Renal cortical epithelial cell (primary cell): ENCODE data around the gene SLC35F6. TPM values are rescaled to one million over a fixed set of nuclear protein-coding genes. Genes with fewer than 3 reads are reported as not detected.
"Not testable (repeated sequence)": the region's sequence is repeated elsewhere in the genome, so short reads cannot be mapped to it uniquely, and the experiment has no call there.

Source experiments
- DNase-seq: peaks from one replicate; pipeline ENCODE4 v3.0.0-alpha.2; 2011; ENCODE audit warnings: low read depth
- total RNA-seq: library from RNA; depleted of rRNA; stranded (reverse); fragments of >200 nt; gene quantifications from 2 replicates; pipeline ENCODE4 v1.2.3, GENCODE V29; 2014

The SLC35F6 gene
- total RNA-seq, 1 donor from 2014 or later = 62.2 TPM

- DNase-seq = no peak
Observed at GRCh38 chr2:26784570-26785234, 20.6 kb downstream of the SLC35F6 start.

DNA sequence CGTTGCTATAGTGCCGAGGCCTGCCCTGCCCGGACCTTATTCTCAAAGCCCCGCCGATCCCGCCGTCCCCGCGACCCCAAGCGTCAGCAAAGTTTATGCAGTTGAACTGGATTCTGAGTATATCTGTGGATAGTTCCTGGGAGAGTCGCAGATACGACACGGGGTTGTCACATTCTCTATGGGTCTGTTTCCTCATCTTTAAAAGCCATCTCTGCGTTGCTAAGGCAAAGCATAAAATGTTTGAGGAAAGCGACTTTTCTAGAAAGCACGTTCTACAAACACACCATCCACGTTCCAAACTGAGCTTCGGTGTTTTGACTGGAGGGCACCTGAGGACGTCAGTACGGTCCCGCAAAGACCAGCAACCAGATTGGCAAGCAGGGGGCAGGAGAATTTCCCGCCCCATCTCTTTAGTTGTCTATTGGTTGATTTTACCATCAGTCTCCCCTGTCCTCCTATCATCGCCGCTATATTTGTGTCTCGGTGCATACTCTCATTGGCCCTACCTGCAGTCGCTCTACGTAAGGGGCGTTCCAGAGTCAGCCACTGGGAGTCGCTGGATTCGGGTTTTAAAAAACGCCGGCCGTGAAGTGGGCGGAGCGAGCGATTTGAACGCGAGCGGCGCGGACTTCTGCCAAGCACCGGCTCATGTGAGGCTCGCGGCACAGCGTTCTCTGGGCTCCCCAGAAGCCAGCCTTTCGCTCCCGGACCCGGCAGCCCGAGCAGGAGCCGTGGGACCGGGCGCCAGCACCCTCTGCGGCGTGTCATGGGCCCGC, 21.5 kb downstream of the SLC35F6 start, which contains the start of gene CENPA:
Gene CENPA (plus strand): TSS at position 626 of the 776 bp plus-strand sequence. CDS start 141 bp downstream, at position 767.
- DNase-seq = peak; percentile 99

GRCh38 chr2:26786207-26787028, 22.3 kb downstream of the SLC35F6 start:
- no peak for DNase-seq

DNA sequence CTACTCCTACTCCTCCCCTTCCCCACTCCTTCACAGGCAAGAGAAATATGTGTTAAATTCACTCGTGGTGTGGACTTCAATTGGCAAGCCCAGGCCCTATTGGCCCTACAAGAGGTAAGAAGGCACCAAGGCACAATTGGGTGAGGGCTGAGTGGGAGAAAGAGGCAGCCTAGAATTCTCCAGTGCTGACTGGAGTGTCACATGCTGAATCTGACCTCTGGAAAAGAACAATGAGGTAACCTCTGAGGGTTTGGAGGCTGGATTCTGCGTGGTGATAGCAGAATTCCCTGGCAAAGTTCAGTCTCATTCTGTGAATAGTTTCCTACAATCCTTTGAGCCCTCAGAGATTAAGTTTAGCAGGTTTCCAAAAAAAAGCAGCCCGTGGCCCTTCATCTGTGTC, 28.6 kb downstream of the SLC35F6 start:
- DNase-seq = peak; percentile 65

DNA sequence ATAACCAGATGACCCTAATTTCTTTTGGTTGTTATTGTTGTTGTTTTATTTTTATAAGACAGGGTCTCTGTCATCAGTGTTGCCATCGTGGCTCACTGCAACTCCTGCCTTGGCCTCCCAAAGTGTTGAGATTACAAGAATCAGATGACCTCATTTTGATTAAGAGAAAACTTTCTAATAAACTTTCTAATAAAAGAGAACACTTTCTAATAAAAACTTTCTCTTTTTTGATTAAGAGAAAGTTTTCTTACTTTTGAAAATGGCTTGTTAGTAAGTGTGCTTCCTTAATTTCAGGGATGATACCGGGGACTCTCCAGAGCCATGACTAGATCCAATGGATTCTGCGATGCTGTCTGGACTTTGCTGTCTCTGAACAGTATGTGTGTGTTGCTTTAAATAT, 29.4 kb downstream of the SLC35F6 start:
- no peak for DNase-seq

DNA sequence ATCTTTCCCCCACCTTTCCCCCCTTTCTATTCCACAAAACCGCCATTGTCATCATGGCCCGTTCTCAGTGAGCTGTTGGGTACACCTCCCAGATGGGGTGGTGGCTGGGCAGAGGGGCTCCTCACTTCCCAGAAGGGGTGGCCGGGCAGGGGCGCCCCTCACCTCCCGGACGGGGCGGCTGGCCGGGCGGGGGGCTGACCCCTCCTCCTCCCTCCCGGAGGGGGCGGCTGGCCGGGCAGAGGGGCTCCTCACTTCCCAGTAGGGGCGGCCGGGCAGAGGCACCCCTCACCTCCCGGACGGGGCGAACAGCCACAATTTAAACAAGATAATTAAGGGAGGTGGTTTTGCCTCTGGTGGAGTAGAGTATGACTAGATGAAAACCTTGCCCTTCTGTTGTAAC, 31.1 kb downstream of the SLC35F6 start:
- not testable (repeated sequence) for DNase-seq

DNA sequence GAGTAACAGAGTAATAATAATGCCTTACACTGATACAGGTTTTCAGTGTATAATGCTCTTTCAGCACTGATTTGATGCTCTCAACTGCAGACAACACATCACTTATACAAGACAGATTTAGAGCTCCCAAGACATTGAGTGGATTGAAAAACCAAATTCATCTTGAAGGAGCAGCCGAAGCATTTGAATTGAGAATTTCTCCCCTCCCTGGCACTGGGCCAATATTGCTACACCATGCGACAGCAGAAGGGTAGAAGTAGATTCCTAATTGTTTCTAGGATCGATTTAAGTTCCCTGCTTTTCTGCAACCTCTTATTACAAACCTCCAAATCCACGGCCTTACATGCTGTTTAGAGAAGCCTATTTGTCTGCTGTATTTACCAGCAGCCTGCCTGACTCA, 37.2 kb downstream of the SLC35F6 start:
- DNase-seq = no peak

DNA sequence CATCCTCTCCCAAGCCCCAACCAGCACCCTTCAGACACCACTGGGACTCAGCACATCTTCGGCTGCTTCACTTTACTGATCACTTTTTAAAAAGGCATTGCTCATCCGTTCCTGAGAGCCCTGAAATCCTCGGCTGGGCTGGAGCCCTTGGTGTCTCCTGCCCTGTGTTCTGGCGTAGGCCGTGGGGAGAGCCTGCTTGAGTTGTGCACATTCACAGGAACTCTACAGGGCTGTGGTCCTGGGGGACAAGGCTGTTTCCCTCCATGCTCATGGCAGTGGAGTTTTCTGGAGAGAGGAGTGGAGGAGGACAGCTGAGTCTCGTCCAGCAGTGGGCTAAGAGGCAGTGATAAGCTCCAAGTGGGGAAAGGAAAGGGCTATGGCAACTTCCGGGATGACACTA, 37.7 kb downstream of the SLC35F6 start:
- no peak for DNase-seq

DNA sequence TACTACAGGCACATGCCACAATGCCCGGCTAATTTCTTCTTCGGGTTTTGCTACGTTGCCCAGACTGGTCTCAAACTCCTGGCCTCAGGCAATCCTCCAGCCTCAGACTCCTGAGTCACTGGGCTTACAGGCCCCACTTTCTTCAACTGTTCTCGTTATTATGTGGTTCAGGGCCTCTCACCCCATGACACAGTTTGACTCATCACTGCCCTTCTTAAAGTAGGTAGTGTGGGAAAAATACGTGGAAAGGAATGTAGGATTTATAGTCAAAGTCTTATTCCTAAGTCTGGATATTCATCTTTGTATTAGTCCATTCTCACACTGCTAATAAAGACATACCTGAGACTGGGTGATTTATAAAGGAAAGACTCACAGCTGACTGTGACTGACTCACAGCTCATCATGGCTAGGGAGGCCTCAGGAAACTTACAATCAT, 41.2 kb downstream of the SLC35F6 start:
- DNase-seq = peak; percentile 92

DNA sequence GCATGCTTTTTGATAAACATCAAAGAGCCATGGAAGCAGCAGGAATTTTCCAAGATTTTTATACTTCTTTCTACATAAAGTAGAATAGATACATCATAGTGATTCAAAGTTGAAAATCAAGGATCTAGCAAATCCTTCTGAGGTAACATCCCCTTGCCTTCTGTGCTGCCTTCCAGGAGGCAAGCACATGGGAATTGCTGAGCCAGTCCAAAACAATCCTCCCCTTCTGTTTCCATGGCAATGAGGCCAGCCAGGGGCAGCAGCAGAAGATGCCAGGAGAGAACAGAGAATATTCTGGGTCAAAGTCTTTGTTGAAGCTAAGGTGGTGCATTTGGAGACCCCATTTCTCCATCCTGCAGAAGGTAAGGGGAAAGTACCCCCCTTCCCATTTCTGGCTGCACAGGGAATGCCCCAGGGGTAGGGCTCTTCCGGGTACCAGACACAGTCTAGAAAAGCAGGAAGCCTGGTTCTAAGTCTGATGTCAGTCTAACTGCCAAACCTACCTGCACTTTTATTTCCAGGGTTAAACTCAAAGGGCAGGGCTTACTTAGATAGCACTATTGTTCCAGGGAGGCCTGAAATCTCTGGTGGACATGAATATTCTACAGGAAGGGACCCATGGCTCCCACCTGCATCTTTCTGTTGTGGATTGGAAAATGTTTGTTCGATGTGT, 43.8 kb downstream of the SLC35F6 start:
- DNase-seq = no peak

DNA sequence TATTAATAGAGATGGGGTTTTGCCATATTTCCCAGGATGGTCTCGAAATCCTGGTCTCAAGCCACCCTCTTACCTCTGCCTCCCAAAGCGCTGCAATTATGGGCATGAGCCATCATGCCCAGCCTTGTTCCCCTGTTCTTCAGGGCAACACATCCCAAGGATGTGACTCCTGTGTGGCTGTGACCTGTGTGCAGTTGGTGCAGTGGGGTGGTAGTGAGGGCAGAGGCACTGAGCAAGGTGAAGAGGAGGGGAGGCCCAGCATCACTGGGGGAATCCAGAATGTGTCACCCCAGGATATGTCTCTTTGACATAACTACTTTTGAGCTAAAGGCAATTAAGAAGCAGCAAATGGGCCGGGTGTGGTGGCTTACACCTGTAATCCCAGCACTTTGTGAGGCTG, 45.1 kb downstream of the SLC35F6 start:
- no peak for DNase-seq

DNA sequence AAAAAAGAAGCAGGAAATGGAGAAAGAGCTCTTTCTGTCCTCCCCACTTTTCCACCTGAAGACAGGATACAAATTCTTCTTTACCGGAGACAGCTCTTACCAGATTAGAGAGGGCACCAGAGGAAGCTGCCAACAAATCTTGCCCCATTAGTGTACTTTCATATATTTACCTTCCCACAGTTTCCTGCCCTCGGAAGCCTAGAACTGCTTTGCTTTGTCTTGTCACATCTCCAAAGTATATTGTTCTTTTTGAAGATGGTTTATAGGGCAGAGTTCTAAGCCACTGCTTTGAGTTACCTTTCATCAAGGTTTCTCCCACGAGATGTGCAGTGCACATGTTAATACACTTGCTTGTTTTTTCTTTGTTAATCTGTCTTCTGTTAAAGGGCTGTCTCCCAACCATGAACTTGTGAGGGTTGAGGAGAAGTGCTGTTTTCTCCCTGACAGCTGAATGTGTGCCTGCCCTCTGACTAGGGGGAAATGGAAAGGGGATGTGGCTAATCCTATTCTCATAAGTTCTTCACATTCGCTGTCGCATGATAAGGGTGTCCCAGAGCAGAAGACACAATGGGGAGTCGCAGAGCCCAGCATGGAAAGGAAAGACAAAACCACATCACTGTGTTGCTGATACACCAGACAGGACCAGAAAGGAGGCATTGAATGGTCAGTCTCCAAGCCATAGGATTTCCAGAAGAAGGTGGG, 45.9 kb downstream of the SLC35F6 start:
- DNase-seq = no peak

DNA sequence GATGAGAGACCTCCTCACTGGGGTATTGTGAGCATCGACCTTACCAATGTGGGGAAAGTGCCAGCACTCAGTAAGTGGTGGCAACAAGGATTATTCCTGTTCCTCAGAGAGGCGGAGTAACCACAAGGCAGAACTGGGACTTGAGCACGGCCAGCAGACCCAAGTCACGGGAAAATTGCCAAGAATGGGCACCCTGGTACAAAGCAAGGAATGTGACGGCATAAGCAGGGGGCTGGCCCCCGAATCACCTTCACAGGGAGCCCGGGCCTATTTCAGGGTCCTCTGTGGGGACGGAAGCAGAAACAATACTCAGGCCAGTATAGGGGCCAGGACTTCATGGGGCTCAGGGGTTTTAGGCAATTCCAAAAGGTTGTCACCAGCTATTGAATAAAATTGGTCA, 47.2 kb downstream of the SLC35F6 start:
- no peak for DNase-seq

DNA sequence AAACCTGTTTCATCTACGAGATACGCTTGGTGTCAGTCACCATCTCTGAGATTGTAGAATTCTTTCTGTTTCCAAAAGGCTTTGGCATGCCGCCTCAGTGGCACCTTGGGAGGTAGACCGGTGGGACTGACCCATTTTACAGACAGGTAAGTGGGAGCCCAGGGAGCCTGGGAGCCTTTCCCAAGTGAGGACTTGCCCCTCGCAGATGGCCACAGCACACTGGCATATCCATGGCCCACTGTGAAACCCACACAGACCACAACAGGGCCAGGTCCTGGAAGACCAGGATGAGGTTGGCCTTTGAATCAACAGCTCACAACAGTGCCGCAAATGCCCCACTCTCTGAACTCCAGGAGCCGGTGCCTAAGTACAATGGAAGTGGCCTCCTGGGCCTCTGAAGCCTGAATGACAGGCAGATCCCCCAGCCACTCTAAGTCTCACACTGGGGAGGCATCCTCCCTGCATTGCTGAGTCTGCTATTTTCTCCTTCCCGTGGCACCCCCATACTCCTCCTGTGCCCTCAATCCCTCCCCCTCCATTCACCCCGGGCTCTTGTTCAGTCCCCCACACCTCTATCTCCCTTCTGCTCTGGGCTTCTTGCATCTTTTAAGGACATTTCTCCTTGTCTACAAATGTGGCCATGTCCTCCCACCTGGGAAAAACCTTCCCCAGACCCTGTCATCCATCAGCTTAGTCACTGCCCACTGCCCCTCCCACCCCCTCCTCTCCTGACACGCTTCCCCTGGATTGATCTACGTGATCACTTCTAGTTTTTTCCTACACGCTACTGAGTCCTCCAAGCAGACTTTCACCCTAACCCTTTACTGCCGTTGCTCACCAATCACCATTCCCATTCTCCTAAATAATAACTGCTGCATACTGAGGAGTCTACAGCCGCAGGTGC, 48.0 kb downstream of the SLC35F6 start:
- no peak for DNase-seq

DNA sequence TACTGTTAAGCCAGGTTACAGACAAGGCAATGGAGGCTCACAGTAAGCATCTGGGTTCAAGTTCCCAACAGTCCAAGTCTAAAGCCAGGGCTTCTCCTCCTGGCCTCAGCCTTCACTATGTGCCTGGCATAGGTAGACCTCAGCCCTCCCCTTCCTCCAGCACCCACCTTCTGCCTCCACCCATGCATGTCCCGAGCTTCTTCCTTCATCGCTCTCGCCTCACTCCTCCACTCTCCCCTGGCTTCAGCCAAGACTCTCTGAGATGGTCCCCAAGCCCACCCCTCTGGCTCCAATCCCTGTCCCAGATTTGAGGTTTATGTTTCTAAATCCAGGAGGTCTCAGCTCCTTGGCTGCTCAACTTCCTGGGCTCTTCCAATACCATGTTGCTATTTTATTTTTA, 48.6 kb downstream of the SLC35F6 start:
- no peak for DNase-seq

DNA sequence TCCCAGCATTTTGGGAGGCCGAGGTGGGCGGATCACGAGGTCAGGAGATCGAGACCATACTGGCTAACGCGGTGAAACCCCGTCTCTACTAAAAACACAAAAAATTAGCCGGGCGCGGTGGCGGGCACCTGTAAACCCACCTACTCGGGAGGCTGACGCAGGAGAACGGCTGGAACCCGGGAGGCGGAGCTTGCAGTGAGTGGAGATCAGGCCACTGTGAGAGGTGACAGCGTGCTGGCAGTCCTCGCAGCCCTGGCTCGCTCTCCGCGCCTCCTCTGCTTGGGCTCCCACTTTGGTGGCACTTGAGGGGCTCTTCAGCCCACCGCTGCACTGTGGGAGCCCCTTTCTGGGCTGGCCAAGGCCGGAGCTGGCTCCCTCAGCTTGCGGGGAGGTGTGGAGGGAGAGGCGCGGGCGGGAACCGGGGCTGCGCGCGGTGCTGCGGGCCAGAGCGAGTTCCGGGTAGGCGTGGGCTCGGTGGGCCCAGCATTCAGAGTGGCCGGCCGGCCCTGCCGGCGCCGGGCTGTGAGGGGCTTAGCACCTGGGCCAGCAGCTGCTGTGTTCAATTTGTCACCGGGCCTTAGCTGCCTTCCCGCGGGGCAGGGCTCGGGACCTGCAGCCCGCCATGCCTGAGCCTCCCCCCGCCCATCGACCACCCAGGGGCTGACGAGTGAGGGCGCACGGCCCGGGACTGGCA, 50.1 kb downstream of the SLC35F6 start:
- not testable (repeated sequence) for DNase-seq

- no peak for DNase-seq
Observed at GRCh38 chr2:26816893-26817292, 52.8 kb downstream of the SLC35F6 start.

DNA sequence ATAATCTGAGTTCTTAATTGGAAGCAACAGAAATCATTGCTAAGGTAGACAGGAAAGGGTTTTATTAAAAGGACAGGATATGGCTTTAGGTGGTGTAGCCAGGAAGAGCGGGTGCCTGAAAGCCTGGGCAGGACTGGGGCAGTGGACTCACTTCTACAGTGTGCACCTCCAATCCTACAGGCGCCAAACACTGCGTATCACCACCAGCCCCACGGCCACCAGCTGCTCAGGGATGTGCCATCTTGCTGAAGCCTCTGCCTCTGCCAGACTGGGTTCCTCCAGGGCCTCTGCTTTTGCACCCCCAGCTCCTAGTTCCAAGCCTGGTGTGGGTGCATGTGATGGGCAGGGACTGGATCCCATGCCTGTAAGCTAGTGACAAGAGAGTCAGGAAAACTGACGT, 54.2 kb downstream of the SLC35F6 start:
- no peak for DNase-seq

- DNase-seq = no peak
Observed at GRCh38 chr2:26818972-26819371, 54.9 kb downstream of the SLC35F6 start.

DNA sequence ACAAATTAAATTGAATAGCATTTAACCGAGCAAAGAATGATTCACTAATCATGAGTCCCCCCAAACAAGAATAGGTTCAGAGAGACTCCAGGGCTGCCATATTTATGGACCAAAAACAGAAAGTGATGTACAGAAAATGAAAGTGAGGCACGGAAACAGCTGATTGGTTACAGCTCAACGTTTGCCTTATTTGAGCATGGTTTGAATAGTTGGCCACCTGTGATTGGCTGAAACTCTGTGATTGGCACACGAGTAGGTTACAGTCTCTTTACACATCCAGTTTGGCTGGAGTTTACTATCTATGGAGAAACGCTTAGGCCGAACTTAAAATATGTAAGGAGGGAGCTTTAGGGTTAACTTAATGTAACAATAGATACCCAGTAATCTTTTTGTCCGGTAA, 56.8 kb downstream of the SLC35F6 start:
- DNase-seq = no peak
